ENCODE data around the gene ARL15.
"Not testable (repeated sequence)": the region's sequence is repeated elsewhere in the genome, so short reads cannot be mapped to it uniquely, and the experiment has no call there.

The ARL15 gene

DNA sequence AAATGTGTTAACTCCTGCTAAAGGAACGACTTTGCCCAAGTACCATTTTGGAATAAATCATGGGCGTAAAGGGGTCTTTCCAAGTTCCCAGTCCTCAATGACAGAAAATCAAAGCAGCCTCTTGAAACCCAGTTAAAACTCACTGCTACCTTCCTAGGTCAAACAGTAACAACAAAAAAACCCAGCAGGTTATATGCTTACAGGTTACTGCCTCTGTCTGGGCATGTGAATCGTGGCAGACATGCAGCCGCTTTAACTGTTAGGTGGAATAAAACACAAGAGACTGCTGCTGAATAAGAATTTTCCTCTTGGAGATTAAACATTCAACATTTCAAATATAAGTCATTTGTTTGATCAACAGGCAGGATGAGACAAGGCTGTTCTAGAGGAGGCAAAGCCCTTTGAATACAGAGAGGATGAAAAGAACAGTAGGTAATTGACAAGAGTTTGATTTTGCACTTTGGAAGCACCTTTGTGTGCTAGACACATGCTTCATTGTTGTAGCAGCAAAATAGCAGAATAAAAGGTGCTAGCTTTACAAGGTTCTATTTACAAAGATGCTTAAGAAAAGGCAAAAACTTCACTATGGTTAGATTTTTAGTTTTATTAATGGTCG, 430.6 kb downstream of the ARL15 start:
- DNase-seq: peak; percentile 7 to 18

DNA sequence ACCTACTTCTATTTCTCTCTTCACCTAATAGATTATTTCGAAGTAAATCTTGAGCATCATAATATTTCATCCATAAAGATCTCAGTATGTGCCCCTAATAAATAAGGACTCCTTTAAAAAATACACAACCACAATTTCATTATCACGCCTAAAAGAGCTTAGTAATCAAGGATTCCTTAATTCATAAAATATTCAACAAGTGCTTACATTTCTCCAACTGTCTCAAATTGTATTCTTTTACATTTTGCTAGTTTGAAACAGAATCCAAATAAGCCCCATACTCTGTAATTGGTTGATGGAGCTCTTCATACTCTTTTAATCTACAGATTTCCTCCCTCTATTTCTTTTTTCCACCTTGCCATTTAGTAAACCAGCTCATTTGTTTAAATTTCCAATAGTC, 432.4 kb downstream of the ARL15 start:
- DNase-seq: no peak

DNA sequence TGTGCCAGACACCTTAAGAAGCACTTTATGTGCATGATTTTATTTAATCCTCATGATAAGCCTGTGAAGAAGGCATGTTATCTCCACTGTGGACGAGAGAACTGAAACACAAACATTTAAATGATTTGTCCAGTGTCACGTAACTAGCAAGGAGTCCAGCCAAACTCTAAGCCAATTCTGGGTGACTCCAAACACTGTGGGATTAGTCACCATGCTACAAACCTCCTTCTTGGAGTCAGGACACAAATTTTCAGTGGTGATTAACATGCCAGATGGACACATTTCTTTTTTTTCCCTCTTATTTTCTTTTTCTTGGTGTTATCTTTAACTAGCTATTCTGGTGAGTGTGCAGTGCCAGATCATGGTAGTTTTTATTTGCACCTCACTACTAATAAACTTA, 433.1 kb downstream of the ARL15 start:
- DNase-seq: no peak

DNA sequence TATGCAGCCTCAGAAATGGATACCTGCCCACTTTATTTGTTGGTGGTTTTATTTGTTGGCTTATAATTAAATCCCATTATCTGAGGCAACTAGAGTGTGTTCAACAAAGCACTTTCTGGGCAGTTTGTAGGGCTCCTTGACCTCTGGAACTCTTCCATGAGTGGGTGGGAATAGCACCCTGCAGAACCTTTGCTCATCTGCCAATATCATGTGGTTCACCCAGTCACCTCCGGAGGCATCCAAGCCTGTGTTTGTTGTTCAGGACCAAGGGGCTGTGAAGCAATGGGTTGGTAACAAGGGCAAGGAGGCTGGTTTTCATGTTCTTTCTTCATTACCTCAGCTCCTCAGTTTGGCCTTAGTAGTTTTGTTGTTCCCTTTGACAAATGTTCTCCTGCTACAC, 436.0 kb downstream of the ARL15 start:
- DNase-seq: no peak

DNA sequence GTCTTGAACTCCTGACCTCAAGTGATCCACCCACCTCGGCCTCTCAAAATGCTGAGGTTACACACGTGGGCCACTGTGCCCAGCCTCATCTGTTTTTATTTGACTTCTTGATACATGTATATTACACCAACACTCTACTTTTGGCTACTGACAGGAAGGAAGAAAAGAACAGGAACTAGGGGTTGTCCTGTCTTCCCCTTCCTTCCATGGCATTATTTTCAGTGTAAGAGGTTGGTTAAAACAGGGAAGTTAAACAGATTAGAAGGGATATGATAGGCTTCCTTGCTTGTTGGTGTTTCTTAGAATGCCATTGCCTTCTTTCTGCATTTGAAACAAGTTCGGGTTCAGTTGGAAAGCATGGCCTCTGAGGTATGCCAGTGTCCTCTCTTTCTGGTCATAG, 437.1 kb downstream of the ARL15 start:
- no peak for DNase-seq

DNA sequence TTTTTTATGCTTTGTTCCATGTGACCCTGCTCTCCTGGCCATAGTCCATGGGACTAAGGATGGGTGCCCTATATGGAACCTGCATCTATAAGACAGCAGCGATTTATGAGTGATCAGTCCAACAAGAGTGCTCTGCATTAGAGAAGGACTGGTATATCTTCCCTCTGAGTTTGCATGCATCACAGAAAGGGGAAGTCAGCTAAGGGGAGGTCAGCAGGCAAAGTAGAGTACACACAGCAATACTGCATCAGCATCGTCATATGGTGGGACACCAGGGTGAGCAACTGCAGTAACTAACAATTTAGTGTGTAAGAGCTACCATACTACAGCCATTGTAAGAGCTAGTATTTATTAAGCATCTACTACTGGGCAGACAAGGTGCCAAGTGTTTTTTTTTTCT, 438.6 kb downstream of the ARL15 start:
- no peak for DNase-seq

DNA sequence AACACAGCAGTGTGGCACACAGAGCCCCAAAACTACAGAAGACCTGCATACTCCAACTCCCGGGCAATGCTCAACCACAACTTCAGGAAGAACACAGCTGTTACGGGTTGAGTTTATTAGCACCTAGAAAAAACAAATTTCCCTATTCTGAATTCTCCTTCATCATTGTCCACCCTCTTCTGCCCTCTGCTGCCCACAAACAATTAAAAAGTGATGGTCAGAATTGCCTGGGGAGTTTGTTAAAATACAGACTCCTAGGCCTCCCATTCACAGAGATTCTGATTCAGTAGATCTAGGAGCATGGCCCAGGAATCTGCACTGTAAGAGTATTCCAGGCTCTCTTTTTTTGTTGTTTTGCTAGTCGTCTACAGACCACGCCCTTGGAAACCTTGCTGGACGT, 439.3 kb downstream of the ARL15 start:
- no peak for DNase-seq

DNA sequence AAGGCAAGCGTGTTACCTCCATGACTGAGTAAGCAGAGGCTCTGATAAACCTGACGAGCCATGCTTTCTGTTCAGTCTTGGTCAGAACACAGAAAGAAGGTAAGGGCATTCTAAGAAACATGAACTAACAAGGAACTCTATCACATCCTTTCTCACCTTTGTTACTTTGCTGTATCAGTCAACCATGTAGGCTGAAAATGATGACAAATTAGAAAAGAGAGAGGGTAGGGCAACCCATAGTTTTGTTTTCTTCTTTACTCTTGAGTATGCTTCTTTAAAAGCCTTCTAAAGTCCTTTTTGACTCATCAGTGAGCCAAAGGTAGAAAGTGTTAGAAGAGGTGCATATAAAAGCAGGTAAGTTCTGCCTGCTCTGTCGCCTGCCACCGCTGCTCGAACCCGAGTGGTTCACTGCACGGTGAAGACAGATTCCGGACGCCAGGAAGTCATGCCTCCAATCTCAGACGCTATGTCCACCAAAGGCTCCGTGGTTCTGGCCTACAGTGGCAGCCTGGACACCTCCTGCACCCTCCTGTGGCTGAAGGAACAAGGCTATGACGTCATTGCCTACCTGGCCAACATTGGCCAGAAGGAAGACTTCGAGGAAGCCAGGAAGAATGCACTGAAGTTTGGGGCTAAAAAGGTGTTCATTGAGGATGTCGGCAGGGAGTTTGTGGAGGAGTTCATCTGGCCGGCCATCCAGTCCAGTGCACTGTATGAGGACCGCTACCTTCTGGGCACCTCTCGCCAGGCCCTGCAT, 451.5 kb downstream of the ARL15 start:
- no peak for DNase-seq

DNA sequence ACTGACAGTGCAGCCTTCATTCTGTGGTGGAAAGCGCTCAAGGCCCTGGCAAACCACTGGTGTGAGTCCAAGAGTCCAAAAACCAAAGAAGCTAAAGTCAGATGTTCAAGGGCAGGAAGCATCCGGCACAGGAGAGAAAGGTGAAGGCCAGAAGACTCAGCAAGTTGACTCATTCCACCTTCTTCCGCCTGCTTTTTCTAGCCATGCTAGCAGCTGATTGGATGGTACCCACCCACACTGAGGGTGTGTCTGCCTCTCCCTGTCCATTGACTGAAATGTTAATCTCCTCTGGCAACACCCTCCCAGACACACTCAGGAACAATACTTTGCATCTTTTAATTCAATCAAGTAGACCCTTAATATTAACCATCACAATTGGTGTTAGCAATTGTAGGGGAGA, 453.9 kb downstream of the ARL15 start:
- no peak for DNase-seq

DNA sequence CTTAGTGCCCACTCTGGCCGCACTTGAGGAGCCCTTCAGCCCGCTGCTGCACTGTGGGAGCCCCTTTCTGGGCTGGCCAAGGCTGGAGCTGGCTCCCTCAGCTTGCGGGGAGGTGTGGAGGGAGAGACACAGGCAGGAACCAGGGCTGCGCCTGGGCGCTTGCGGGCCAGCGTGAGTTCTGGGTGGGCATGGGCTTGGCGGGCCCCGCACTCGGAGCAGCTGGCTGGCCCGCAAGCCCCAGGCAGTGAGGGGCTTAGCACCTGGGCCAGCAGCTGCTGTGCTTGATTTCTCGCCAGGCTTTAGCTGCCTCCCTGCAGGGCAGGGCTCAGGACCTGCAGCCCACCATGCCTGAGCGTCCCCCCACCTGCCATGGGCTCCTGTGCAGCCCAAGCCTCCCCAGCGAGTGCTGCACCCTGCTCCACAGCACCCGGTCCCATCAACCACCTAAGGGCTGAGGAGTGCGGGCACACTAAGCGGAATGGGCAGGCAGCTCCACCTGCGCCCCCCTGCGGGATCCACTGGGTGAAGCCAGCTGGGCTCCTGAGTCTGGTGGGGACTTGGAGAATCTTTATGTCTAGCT, 473.4 kb downstream of the ARL15 start:
- DNase-seq: not testable (repeated sequence)

DNA sequence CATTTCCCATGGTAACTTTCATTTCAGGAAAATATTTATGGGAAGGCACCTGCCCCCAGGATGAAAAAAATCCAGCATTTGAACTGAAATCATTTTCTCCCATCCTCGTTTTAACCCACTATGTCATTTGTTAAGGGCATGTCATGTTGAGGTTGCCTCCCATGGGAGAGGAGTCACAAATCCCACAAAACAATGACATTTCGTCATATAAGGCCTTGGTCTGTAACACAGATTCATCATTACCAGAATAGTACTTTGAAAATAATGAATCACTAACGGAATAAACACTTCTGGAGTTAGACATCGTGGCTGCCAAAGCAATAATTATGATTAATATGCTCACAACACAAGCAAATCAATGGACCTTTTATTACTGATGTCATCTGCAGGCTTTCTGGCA, 475.9 kb downstream of the ARL15 start:
- no peak for DNase-seq

All from NCI-H2081 (cell line).